Measurements from ENCODE around the gene ARHGAP44.

DNA sequence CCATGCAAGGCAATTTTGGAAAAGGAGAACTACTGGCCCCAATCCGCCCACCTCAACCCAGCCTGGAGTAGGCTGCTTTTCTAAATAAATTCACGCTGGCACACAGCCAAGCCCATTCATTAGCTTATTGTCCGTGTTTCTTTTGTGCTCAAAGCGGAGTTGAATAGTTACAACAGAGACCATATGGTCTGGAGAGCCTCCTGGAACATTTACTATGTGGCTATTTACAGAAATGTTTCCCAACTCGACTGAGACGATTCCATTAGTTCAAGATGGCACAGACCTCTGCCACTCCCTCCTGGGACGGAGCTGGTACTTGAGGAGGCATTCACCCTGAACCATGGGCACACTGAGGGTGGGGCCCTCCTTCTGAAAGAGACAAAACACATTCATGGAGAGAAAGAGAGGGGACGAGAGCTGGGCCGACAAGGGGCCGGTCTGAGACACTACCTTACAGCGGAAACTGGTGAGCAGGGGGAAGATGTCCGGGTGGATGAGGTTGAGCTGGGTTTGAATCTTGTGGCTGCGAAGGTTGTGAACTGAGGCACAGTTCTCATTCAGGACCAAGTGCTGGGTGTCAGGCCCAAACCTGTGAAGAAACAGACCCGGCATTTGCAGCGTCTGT lies 212.8 kb downstream of the ARHGAP44 start:
- TF ChIP-seq CTCF (IDR thresholded peaks at IDR 0.05) (no peak), ZFX (IDR thresholded peaks at IDR 0.05; ENCODE audit: borderline replicate concordance) (no peak)

Measured in 22Rv1 (cell line).